GM19395 (cell line): ENCODE data around the gene CBARP.
A peak's percentile ranks its signal among the peaks of the same experiment; 100 is the strongest.
"Not testable (repeated sequence)": the region's sequence is repeated elsewhere in the genome, so short reads cannot be mapped to it uniquely, and the experiment has no call there.

Experiments
- ATAC-seq: cut with Tn5 transposase; IDR thresholded peaks from one replicate; pipeline ENCODE4 v1.9.1; 2021; ENCODE audit warnings: mild to moderate bottlenecking, moderate library complexity; ENCODE audit not compliant: unreplicated experiment

CBARP gene

GRCh38 chr19:1214862-1215731 is 22.7 kb downstream of the CBARP start:
- no peak for ATAC-seq

GRCh38 chr19:1214299-1214861 is 23.4 kb downstream of the CBARP start:
- no peak for ATAC-seq

- ATAC-seq, result no peak
These were observed 24.2 kb downstream of the CBARP start for GRCh38 chr19:1213391-1214286.

GRCh38 chr19:1211494-1212234 is 26.1 kb downstream of the CBARP start:
- ATAC-seq, result no peak

GRCh38 chr19:1210227-1210538 is 27.6 kb downstream of the CBARP start:
- no peak for ATAC-seq

GRCh38 chr19:1208830-1209229 is 29.0 kb downstream of the CBARP start:
- not testable (repeated sequence) for ATAC-seq

- no peak for ATAC-seq
These were observed 30.8 kb downstream of the CBARP start for GRCh38 chr19:1206864-1207450.

GRCh38 chr19:1206150-1206863 is 31.5 kb downstream of the CBARP start:
- ATAC-seq, result no peak

- peak; percentile 83 for ATAC-seq
These were observed 32.4 kb downstream of the CBARP start, which contains the start of gene STK11 for GRCh38 chr19:1205114-1206099. TSS of gene STK11 (plus strand) at chr19:1205778. CDS start at chr19:1206914, 1,136 bp downstream.

GRCh38 chr19:1200614-1201013 is 37.2 kb downstream of the CBARP start:
- ATAC-seq, result not testable (repeated sequence)

- no peak for ATAC-seq
These were observed 38.3 kb downstream of the CBARP start for GRCh38 chr19:1199531-1199930.

- no peak for ATAC-seq
These were observed 48.4 kb downstream of the CBARP start for GRCh38 chr19:1189419-1189818.

GRCh38 chr19:1183543-1184172 is 54.1 kb downstream of the CBARP start:
- no peak for ATAC-seq

- no peak for ATAC-seq
These were observed 55.1 kb downstream of the CBARP start for GRCh38 chr19:1182727-1183126.

- ATAC-seq, result no peak
These were observed 55.7 kb downstream of the CBARP start for GRCh38 chr19:1182068-1182467.

GRCh38 chr19:1181606-1182005 is 56.2 kb downstream of the CBARP start:
- ATAC-seq, result no peak
